K562 (cell line): ENCODE measurements around the gene PPP1R13L. TPM values are rescaled to one million over a fixed set of nuclear protein-coding genes. Genes with fewer than 3 reads are reported as not detected.

ENCODE experiments used
- FOXA3 ChIP-seq, 2 experiments: fragments of 450-650 bp in 1 of 2; sonication (generic) in 1 of 2; formaldehyde crosslinking; IDR thresholded peaks in 1 of 2; conservative IDR thresholded peaks in 1 of 2; 2 replicates each; pipeline versions ENCODE4 v1.4.0 to v1.8.0; 2020 to 2022; ENCODE audit warnings: mild to moderate bottlenecking in 2 of 2, missing genetic modification reagents in 1 of 2
- GABPB1 ChIP-seq: sonication (generic); formaldehyde crosslinking; IDR thresholded peaks from 2 replicates; pipeline ENCODE4 v1.8.0; 2022; ENCODE audit warnings: mild to moderate bottlenecking, missing genetic modification reagents
- HMG20B ChIP-seq: fragments of 250-450 bp; sonication (Bioruptor Pico); IDR thresholded peaks from 2 replicates; pipeline ENCODE4 v1.5.0; 2021; ENCODE audit warnings: mild to moderate bottlenecking
- HOXB6 ChIP-seq: fragments of 250-450 bp; sonication (Bioruptor Pico); IDR thresholded peaks from 2 replicates; pipeline ENCODE4 v1.5.1; 2022; ENCODE audit warnings: mild to moderate bottlenecking, borderline replicate concordance
- KLF10 ChIP-seq: fragments of 250-450 bp; sonication (Bioruptor Pico); IDR thresholded peaks from 2 replicates; pipeline ENCODE4 v1.6.1; 2021; ENCODE audit warnings: matching md5 sums
- LEF1 ChIP-seq: fragments of 450-650 bp; IDR thresholded peaks from 2 replicates; pipeline ENCODE4 v1.6.1; 2016; ENCODE audit warnings: mild to moderate bottlenecking
- NR2C2 ChIP-seq, 2 experiments: fragments of 200-800 bp in 1 of 2; sonication (Bioruptor generic) in 1 of 2; sonication (generic) in 1 of 2; formaldehyde crosslinking in 1 of 2; IDR thresholded peaks; 2 replicates each; pipeline versions ENCODE4 v1.6.1 to v1.8.0; 2016 to 2022; ENCODE audit warnings: mild to moderate bottlenecking in 1 of 2, missing compliant biosample characterization in 1 of 2, missing genetic modification characterization in 1 of 2, missing genetic modification reagents in 1 of 2
- RBBP5 ChIP-seq: fragments of 200-600 bp; sonication (generic); IDR thresholded peaks from 2 replicates; pipeline ENCODE4 v1.6.1; 2012; ENCODE audit warnings: borderline replicate concordance, mild to moderate bottlenecking, low read length, control low read depth, inconsistent platforms; ENCODE audit not compliant: insufficient read depth, poor library complexity, severe bottlenecking
- RUNX1 ChIP-seq: sonication (generic); IDR thresholded peaks from 2 replicates; pipeline ENCODE4 v1.6.1; 2016; ENCODE audit warnings: antibody characterized with exemption, low read depth
- SIX5 ChIP-seq, 2 experiments: IDR thresholded peaks; 2 replicates each; pipeline ENCODE4 v1.6.1; 2011; ENCODE audit warnings: low read length in 2 of 2, borderline replicate concordance in 1 of 2, low read depth in 1 of 2, mild to moderate bottlenecking in 1 of 2, moderate library complexity in 1 of 2; ENCODE audit not compliant: insufficient read depth in 1 of 2
- SP1 ChIP-seq: sonication (generic); formaldehyde crosslinking; IDR thresholded peaks from 2 replicates; pipeline ENCODE4 v1.8.1; 2022; ENCODE audit warnings: mild to moderate bottlenecking, missing genetic modification reagents
- STAG1 ChIP-seq: sonication (generic); formaldehyde crosslinking; IDR thresholded peaks from 2 replicates; pipeline ENCODE4 v1.5.0; 2020; ENCODE audit warnings: missing genetic modification reagents, borderline replicate concordance
- U2AF1 ChIP-seq: fragments of 200-400 bp; formaldehyde crosslinking; optimal IDR thresholded peaks from 2 replicates; pipeline ENCODE3; 2017; ENCODE audit warnings: mild to moderate bottlenecking, low read depth, low read length, moderate library complexity
- U2AF2 ChIP-seq: fragments of 200-400 bp; formaldehyde crosslinking; optimal IDR thresholded peaks from 2 replicates; pipeline ENCODE3; 2017; ENCODE audit warnings: low read depth, mild to moderate bottlenecking, low read length
- ZFX ChIP-seq: sonication (generic); formaldehyde crosslinking; IDR thresholded peaks from 2 replicates; pipeline ENCODE4 v1.8.0; 2022; ENCODE audit warnings: mild to moderate bottlenecking, missing genetic modification reagents, moderate library complexity
- ZKSCAN1 ChIP-seq: fragments of 150-350 bp; IDR thresholded peaks from 2 replicates; pipeline ENCODE4 v1.6.1; 2016; ENCODE audit warnings: low read depth, low read length
- ZNF174 ChIP-seq: fragments of 250-450 bp; sonication (Bioruptor Pico); IDR thresholded peaks from 2 replicates; pipeline ENCODE4 v1.4.0; 2020; ENCODE audit warnings: mild to moderate bottlenecking
- ZNF212 ChIP-seq: fragments of 450-650 bp; formaldehyde crosslinking; IDR thresholded peaks from 2 replicates; pipeline ENCODE4 v1.4.0; 2020; ENCODE audit warnings: mild to moderate bottlenecking
- ZNF584 ChIP-seq: fragments of 200-800 bp; sonication (Bioruptor generic); IDR thresholded peaks from 2 replicates; pipeline ENCODE4 v1.6.1; 2016; ENCODE audit warnings: low read depth, mild to moderate bottlenecking, missing genetic modification characterization, missing compliant biosample characterization
- polyA plus RNA-seq, 8 experiments: library from polyadenylated mRNA; depleted of rRNA in 4 of 8; stranded (reverse) in 5 of 8; unstranded in 3 of 8; fragments of >200 nt; fragmentation: Nextera tagmentation in 2 of 8; fragmentation: Illumina TruSeq in 1 of 8; extraction: Ambion mirVana in 2 of 8; extraction: Trizol in 1 of 8; gene quantifications; 2 replicates each; pipeline versions ENCODE4 v1.2.1 to v1.2.3, GENCODE V29; 2011 to 2014; ENCODE audit warnings: inconsistent platforms in 1 of 8, missing spikeins in 1 of 8
- total RNA-seq, 7 experiments: library from RNA; depleted of rRNA in 6 of 7; stranded (reverse); fragments of >200 nt in 6 of 7; fragmentation: Illumina TruSeq in 2 of 7; extraction: Trizol in 2 of 7; gene quantifications; 2 replicates each; pipeline versions ENCODE4 v1.2.1 to v1.2.3, GENCODE V29; 2011 to 2021; ENCODE audit warnings: low replicate concordance in 1 of 7
- TF ChIP-seq, protein P1 (sequence below): sonication (generic); formaldehyde crosslinking; IDR thresholded peaks from 2 replicates; pipeline ENCODE4 v1.8.0; 2022; ENCODE audit warnings: missing genetic modification reagents, mild to moderate bottlenecking, borderline replicate concordance
- TF ChIP-seq, protein P2 (sequence below): sonication (generic); formaldehyde crosslinking; IDR thresholded peaks from 2 replicates; pipeline ENCODE4 v1.8.1; 2023; ENCODE audit warnings: mild to moderate bottlenecking, missing genetic modification reagents
- TF ChIP-seq, protein P3 (sequence below): sonication (generic); formaldehyde crosslinking; IDR thresholded peaks from 2 replicates; pipeline ENCODE4 v1.8.0; 2022; ENCODE audit warnings: missing genetic modification reagents, mild to moderate bottlenecking, borderline replicate concordance

The PPP1R13L gene
- total and polyA plus RNA-seq, 9 of the 15 experiments (the other 6 are each of a cell fraction or from before 2014, with no cell fraction given), result 0.32 to 6.7 (median 2.0) TPM

DNA sequence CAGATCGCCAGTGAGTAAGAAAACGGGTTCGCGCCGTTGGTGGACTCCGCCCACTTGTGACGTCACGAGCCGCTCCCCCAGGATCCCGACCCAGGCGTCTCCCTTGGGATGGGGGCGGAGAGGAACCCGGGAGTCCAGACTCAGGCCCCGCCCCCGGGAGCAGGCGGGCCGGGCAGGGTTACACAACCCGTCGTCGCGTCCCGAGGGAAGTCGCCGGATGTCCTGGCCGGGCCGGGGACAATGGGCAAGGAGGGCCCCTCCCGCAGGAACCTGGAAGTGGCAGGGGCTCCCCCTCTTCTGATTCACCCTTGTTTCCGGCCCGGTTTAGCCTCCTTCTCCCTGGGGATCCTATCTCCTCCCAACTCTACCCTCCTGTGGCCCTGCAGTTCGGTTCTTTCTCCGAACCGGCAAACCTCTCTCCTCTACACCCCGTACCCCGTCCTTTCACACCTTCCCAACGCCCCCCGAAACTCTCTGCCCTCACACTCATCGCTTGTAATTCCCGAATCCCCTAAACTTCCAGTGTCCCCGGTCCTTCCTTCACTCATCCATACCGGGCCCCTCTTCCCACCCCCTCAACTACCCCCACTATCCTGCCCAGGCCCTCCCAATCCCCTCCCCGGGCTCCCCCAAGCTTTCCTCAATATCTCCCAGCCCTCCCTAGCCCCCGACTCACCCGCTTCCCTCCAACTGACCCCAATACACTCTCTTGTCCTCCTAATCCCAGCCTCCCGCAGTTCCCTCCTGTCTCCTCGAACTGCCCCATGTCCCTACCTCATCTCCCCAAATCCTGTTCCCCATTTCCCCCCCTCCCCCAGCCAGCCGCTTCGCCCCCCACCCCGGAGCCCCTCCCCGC is 38.8 kb upstream of the PPP1R13L start (continued):
- TF ChIP-seq U2AF1, result no peak
- no peak for TF ChIP-seq NR2C2 (CRISPR knock-in tag; IDR thresholded peaks at IDR 0.05)
- peak; percentile 31; the same call in 1 of the 2 replicates for TF ChIP-seq NR2C2 (tag; IDR thresholded peaks at IDR 0.05)
- TF ChIP-seq LEF1, result no peak
- TF ChIP-seq KLF10 (CRISPR knock-in tag), result no peak
- TF ChIP-seq ZNF584 (CRISPR knock-in tag), result no peak
- TF ChIP-seq HMG20B, result no peak
- TF ChIP-seq, protein P1, sequence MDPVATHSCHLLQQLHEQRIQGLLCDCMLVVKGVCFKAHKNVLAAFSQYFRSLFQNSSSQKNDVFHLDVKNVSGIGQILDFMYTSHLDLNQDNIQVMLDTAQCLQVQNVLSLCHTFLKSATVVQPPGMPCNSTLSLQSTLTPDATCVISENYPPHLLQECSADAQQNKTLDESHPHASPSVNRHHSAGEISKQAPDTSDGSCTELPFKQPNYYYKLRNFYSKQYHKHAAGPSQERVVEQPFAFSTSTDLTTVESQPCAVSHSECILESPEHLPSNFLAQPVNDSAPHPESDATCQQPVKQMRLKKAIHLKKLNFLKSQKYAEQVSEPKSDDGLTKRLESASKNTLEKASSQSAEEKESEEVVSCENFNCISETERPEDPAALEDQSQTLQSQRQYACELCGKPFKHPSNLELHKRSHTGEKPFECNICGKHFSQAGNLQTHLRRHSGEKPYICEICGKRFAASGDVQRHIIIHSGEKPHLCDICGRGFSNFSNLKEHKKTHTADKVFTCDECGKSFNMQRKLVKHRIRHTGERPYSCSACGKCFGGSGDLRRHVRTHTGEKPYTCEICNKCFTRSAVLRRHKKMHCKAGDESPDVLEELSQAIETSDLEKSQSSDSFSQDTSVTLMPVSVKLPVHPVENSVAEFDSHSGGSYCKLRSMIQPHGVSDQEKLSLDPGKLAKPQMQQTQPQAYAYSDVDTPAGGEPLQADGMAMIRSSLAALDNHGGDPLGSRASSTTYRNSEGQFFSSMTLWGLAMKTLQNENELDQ (CRISPR knock-in tag), result no peak
- no peak for TF ChIP-seq ZKSCAN1
- TF ChIP-seq ZNF174 (CRISPR knock-in tag), result no peak
- TF ChIP-seq GABPB1 (CRISPR knock-in tag), result peak; percentile 74
- TF ChIP-seq ZFX (CRISPR knock-in tag), result peak; percentile 28; the same call in 1 of the 2 replicates
- TF ChIP-seq FOXA3 (CRISPR knock-in tag; conservative IDR thresholded peaks at IDR 0.05 in 1 of 2, IDR thresholded peaks at IDR 0.05 in 1 of 2), result no peak
- no peak for TF ChIP-seq RBBP5
- TF ChIP-seq, protein P2, sequence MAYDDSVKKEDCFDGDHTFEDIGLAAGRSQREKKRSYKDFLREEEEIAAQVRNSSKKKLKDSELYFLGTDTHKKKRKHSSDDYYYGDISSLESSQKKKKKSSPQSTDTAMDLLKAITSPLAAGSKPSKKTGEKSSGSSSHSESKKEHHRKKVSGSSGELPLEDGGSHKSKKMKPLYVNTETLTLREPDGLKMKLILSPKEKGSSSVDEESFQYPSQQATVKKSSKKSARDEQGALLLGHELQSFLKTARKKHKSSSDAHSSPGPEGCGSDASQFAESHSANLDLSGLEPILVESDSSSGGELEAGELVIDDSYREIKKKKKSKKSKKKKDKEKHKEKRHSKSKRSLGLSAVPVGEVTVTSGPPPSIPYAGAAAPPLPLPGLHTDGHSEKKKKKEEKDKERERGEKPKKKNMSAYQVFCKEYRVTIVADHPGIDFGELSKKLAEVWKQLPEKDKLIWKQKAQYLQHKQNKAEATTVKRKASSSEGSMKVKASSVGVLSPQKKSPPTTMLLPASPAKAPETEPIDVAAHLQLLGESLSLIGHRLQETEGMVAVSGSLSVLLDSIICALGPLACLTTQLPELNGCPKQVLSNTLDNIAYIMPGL (CRISPR knock-in tag), result no peak
- no peak for TF ChIP-seq U2AF2
- TF ChIP-seq STAG1 (CRISPR knock-in tag), result no peak
- TF ChIP-seq ZNF212 (CRISPR knock-in tag), result no peak
- TF ChIP-seq HOXB6, result no peak
- TF ChIP-seq RUNX1, result no peak
- TF ChIP-seq, protein P3, sequence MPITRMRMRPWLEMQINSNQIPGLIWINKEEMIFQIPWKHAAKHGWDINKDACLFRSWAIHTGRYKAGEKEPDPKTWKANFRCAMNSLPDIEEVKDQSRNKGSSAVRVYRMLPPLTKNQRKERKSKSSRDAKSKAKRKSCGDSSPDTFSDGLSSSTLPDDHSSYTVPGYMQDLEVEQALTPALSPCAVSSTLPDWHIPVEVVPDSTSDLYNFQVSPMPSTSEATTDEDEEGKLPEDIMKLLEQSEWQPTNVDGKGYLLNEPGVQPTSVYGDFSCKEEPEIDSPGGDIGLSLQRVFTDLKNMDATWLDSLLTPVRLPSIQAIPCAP (CRISPR knock-in tag), result no peak
- TF ChIP-seq SP1 (CRISPR knock-in tag), result peak; percentile 90; the same call in 1 of the 2 replicates
- no peak for TF ChIP-seq SIX5 (IDR thresholded peaks at IDR 0.05; ENCODE audit: borderline replicate concordance in 1 of 2, insufficient read depth in 1 of 2, low read depth in 1 of 2, low read length in 2 of 2)
